ENCODE results near the gene IGF1R. TPM values are rescaled to one million over a fixed set of nuclear protein-coding genes. Genes with fewer than 3 reads are reported as not detected.

The IGF1R gene
- total RNA-seq, 1 donor from 2014 or later: 47.7 TPM

DNA sequence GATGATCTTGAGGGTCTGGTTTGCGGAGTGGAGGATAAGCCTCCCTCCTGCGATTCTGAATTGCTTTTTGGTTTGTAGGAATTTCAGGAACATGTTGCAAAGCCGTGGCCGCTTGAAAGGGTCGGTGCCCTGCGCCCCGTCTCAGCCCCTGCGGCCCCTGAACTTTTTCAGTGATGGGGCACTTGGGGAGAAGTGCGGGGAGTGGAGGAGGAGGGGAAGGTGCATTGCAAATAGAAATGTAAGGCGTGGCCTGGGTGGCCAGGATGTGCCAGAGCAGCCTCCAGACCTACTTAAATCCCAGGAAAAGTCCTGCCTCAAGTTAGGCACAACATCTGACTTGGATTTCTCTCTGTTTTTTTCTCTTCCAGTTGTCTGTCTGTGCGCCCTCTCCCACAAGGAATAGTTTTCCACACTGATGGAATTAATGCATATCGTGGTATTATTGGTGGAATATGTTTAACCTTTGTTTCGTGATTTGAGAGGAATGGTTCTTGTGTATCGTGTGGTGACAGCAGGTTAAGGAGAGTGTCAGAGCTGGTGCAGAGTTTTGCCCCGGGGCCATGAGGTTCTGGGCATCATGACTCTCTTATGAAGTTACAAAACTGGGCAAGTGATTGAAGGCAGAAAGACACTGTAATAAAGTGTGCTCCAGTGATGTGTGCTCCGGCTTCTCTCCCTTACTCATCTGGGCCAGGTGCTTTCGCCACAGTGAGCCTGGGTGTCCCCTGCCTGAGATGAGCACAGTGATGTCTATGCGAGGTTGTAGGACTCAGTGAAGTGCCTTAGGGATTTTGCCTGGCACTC lies 205.5 kb downstream of the IGF1R start:
- peak overlapping the region; percentile 73 for H3K4me3 ChIP-seq
- TF ChIP-seq, protein P1, sequence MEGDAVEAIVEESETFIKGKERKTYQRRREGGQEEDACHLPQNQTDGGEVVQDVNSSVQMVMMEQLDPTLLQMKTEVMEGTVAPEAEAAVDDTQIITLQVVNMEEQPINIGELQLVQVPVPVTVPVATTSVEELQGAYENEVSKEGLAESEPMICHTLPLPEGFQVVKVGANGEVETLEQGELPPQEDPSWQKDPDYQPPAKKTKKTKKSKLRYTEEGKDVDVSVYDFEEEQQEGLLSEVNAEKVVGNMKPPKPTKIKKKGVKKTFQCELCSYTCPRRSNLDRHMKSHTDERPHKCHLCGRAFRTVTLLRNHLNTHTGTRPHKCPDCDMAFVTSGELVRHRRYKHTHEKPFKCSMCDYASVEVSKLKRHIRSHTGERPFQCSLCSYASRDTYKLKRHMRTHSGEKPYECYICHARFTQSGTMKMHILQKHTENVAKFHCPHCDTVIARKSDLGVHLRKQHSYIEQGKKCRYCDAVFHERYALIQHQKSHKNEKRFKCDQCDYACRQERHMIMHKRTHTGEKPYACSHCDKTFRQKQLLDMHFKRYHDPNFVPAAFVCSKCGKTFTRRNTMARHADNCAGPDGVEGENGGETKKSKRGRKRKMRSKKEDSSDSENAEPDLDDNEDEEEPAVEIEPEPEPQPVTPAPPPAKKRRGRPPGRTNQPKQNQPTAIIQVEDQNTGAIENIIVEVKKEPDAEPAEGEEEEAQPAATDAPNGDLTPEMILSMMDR (IDR thresholded peaks at IDR 0.05): no peak
- ATAC-seq (no peak), DNase-seq (peak; percentile 52)
- H3K4me1 ChIP-seq: peaks cover 64% of the 10 kb centered on the region
- no peaks in the 10 kb centered on the region for H3K27me3 ChIP-seq (ENCODE audit: low read depth)
- no peaks in the 10 kb centered on the region for H3K9me3 ChIP-seq
- peak overlapping the region; percentile 85 for H3K27ac ChIP-seq
- no peaks in the 10 kb centered on the region for H3K36me3 ChIP-seq
- intact Hi-C loops (cut with DNase I): no loop called here

DNA sequence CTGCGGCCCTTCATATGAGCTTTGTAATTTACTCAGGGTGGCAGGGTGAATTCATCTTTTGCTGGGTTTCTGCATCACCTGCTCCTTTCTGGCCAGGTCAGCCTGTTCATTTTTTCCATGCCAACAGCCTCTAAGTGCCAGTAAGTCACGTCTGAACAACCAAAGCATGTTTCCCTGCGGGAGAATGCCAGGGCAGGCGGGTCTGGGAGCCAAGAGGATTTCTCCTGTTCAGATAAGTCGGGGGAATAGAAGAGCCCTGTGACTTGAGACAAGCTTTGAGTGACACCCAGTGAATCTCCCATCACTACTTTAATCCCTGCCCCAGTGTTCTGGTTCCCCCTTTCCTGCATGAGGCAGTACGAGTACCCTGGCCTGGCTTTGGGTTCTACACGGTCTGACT lies 206.2 kb downstream of the IGF1R start:
- H3K4me3 ChIP-seq: no peak overlapping the region
- TF ChIP-seq, protein P1 (IDR thresholded peaks at IDR 0.05): no peak
- no peaks in the 10 kb centered on the region for H3K27me3 ChIP-seq (ENCODE audit: low read depth)
- peaks cover 66% of the 10 kb centered on the region for H3K4me1 ChIP-seq
- no peaks in the 10 kb centered on the region for H3K9me3 ChIP-seq
- peak overlapping the region; percentile 28 for H3K27ac ChIP-seq
- ATAC-seq (no peak), DNase-seq (no peak)
- intact Hi-C loops (cut with DNase I): no loop called here
- H3K36me3 ChIP-seq: no peaks in the 10 kb centered on the region

DNA sequence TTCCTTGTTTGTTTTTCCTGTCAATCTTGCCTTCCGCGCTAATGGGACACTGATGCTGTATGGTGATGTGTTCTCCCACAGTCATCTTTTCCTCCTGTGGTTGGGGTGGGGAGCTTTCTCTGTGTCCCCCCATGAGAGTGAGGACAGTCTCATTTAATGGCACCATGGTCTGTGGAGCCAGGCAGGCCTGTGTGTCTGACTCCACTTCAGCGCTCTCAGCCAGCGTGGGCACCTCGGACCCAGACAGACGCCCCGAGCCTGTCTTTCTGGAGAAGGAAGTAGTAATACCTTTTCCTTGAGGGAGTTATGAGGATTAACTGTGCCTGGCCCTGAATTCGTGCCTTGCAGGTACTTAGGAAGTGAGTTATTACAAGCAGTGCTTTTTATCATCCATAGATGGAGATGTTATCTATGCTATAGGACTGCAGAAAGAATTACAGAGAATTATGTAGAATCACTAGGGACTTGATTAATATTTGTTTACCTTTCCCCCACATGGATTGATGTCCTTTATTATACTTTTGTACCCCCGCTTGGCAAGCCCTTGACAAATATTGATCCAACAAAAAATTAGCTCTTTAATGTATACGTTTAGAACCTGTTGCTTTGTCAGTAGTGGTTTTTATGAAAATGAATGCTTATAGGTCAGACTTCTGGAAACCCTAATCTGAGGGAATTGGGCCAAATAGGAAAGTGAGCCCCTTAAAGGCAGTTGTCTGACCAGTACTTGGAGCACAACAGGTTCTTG lies 206.9 kb downstream of the IGF1R start:
- Histone ChIP-seq H3K27me3 (ENCODE audit: low read depth) (no peaks in the 10 kb centered on the region), H3K36me3 (no peaks in the 10 kb centered on the region), H3K9me3 (no peaks in the 10 kb centered on the region), H3K4me3 (no peak overlapping the region), H3K4me1 (peaks cover 60% of the 10 kb centered on the region), H3K27ac (no peak overlapping the region)
- TF ChIP-seq, protein P1 (IDR thresholded peaks at IDR 0.05): no peak
- intact Hi-C loops (cut with DNase I): no loop called here
- ATAC-seq (no peak), DNase-seq (no peak)

DNA sequence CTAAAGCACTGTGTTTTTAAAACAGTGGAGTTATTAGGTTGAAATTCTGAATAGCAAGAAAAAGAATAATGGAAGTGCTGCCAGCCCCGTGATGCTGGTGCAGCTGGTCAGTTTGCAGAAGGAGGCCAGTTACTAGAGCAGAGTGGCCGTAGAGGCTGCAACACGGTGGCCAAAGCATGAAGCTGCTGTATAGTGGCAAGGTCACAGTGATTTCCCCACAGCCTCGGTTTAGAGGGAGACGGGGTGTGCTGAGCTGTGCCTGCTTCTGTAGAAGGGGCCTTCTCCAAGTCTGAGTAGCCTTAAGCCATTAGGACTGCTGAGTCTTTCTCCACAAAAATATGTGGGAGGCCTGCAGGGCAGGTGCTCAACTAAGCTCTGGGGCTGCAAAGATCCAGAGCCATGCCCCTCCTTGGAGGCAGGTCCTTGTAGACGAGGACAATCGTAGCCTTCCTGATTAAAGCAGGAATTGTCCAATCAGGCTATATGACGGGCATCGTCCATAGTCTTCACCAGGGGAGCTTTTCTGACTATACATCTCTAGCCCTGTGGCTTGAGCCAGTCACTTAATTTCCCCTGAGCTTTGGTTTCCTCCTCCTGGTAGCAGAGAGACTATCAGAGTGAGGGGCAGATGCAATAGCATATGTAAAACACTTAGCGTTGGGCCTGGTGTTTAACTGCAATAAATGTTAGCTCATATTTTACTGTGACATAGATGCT lies 207.6 kb downstream of the IGF1R start:
- Histone ChIP-seq H3K4me3 (no peak overlapping the region), H3K4me1 (peaks cover 54% of the 10 kb centered on the region), H3K9me3 (no peaks in the 10 kb centered on the region), H3K27me3 (ENCODE audit: low read depth) (no peaks in the 10 kb centered on the region), H3K36me3 (no peaks in the 10 kb centered on the region), H3K27ac (peak overlapping the region; percentile 37)
- TF ChIP-seq, protein P1 (IDR thresholded peaks at IDR 0.05): no peak
- DNase-seq: no peak
- ATAC-seq: no peak
- intact Hi-C loops (cut with DNase I): no loop called here

DNA sequence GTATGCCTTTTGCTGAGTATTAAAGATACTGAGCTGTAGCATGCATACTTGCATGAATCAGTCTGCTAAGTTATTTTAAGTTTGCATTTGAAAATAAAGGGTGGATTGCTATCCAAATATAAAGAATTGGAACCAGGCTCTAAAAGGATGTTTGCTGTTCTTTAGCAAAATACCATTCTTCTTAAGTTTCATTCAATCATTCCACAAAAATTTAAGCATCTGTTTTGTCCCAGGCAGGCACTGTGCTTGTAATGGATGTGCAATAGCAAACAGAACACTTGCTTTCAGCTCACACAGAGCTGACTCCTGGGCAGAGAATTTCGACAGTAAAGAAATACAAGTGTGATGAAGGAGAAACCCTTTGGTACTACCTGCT lies 208.2 kb downstream of the IGF1R start:
- H3K4me3 ChIP-seq: no peak overlapping the region
- no peaks in the 10 kb centered on the region for H3K9me3 ChIP-seq
- TF ChIP-seq, protein P1 (IDR thresholded peaks at IDR 0.05): no peak
- intact Hi-C loops (cut with DNase I): no loop called here
- peaks cover 52% of the 10 kb centered on the region for H3K4me1 ChIP-seq
- H3K27me3 ChIP-seq (ENCODE audit: low read depth): no peaks in the 10 kb centered on the region
- no peaks in the 10 kb centered on the region for H3K36me3 ChIP-seq
- DNase-seq (no peak), ATAC-seq (no peak)
- H3K27ac ChIP-seq: no peak overlapping the region
